ENCODE data around the gene GEN1.
A peak's percentile ranks its signal among the peaks of the same experiment; 100 is the strongest.

The GEN1 gene

GRCh38 chr2:17830053-17831034, 76.4 kb downstream of the GEN1 start:
- peaks cover 4 to 16% (median 9%) of the 10 kb centered on the region in 5 donors for H3K27me3 ChIP-seq (ENCODE audit: control insufficient read depth in 5 of 5, insufficient read depth in 4 of 5, low read length in 5 of 5)
- peak overlapping the region in 2 of 5 donors; percentile 28 to 45 for H3K4me3 ChIP-seq (ENCODE audit: low read depth in 1 of 5, low read length in 5 of 5)
- H3K9ac ChIP-seq (ENCODE audit: low read length in 5 of 5): no peak overlapping the region
- no peak overlapping the region for H3K27ac ChIP-seq (ENCODE audit: low read depth, low read length)
- H3K4me1 ChIP-seq (ENCODE audit: control insufficient read depth in 5 of 5, insufficient read depth in 5 of 5, low read length in 5 of 5): peaks cover 0 to 9% (median 8%) of the 10 kb centered on the region in 5 donors
- H3K36me3 ChIP-seq (ENCODE audit: control insufficient read depth in 5 of 5, insufficient read depth in 5 of 5, low read length in 5 of 5): no peaks in the 10 kb centered on the region
- H3K9me3 ChIP-seq (ENCODE audit: control insufficient read depth in 5 of 5, low read length in 5 of 5): no peaks in the 10 kb centered on the region

GRCh38 chr2:17835516-17835915, 81.6 kb downstream of the GEN1 start:
- no peaks in the 10 kb centered on the region for H3K36me3 ChIP-seq (ENCODE audit: control insufficient read depth in 5 of 5, insufficient read depth in 5 of 5, low read length in 5 of 5)
- no peak overlapping the region for H3K4me3 ChIP-seq (ENCODE audit: low read depth in 1 of 5, low read length in 5 of 5)
- no peaks in the 10 kb centered on the region for H3K9me3 ChIP-seq (ENCODE audit: control insufficient read depth in 5 of 5, low read length in 5 of 5)

More at GRCh38 chr2:17835516-17835915, 81.6 kb downstream of the GEN1 start:
- Histone ChIP-seq H3K4me1 (ENCODE audit: control insufficient read depth in 5 of 5, insufficient read depth in 5 of 5, low read length in 5 of 5) (peaks cover 0 to 5% (median 4%) of the 10 kb centered on the region in 5 donors), H3K27ac (ENCODE audit: low read depth, low read length) (no peak overlapping the region), H3K27me3 (ENCODE audit: control insufficient read depth in 5 of 5, insufficient read depth in 4 of 5, low read length in 5 of 5) (peaks cover 4 to 9% (median 5%) of the 10 kb centered on the region in 5 donors), H3K9ac (ENCODE audit: low read length in 5 of 5) (no peak overlapping the region)
